GM12872 (cell line): ENCODE data around the gene ASPDH.

Experiments
- TF ChIP-seq, protein P1 (sequence below): IDR thresholded peaks from 3 replicates; pipeline ENCODE4 v1.5.1; 2011; ENCODE audit warnings: low read depth, mild to moderate bottlenecking, low read length, moderate library complexity; ENCODE audit not compliant: insufficient read depth

Gene ASPDH

GRCh38 chr19:50513746-50514345 is at the start of gene ASPDH:
TSS of gene ASPDH (minus strand) at chr19:50513913. CDS start at chr19:50513823, 90 bp downstream.
- TF ChIP-seq, protein P1, sequence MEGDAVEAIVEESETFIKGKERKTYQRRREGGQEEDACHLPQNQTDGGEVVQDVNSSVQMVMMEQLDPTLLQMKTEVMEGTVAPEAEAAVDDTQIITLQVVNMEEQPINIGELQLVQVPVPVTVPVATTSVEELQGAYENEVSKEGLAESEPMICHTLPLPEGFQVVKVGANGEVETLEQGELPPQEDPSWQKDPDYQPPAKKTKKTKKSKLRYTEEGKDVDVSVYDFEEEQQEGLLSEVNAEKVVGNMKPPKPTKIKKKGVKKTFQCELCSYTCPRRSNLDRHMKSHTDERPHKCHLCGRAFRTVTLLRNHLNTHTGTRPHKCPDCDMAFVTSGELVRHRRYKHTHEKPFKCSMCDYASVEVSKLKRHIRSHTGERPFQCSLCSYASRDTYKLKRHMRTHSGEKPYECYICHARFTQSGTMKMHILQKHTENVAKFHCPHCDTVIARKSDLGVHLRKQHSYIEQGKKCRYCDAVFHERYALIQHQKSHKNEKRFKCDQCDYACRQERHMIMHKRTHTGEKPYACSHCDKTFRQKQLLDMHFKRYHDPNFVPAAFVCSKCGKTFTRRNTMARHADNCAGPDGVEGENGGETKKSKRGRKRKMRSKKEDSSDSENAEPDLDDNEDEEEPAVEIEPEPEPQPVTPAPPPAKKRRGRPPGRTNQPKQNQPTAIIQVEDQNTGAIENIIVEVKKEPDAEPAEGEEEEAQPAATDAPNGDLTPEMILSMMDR, result no peak

DNA sequence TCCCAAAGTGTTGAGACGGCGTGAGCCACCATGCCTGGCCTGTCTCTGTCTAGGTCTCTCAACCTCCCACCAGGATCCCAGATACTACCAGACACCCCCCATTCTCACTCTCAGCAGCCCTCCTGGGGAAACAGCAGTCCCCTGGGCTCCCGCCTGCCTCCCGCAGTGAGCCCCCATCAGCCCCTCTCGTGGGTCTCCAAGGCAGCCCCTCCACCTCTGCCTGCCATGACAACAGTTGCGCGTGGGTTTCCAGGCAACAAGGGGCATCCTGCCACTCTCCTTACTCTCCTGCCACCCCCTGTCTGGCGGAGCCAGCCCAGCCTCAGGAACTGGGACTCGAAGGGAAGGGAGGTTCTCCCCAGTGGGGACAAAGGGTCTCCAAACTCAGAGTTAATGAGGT is 49.3 kb upstream of the ASPDH start:
- TF ChIP-seq, protein P1, result no peak

- TF ChIP-seq, protein P1, result no peak
Observed at GRCh38 chr19:50562329-50562728, 48.6 kb upstream of the ASPDH start.

- TF ChIP-seq, protein P1, result no peak
Observed at GRCh38 chr19:50559636-50560035, 45.9 kb upstream of the ASPDH start.

DNA sequence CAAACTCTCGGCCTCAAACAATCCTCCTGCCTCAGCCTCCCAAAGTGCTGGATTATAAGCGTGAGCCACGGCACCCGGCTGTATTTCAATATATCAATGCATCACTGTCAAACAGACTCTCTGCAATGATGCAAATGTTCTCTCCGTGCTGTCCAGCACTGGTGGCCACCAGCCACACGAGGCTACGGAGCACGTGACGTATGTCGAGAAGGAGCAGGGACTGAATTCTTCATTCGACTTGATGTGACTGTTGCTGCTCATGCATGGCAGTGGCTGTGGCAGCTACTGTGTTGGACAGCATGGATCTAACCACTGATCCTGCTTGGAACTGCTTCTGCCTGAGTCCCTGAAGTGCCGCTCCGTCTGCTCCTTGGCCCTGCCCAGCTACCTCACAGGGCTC is 44.7 kb upstream of the ASPDH start:
- TF ChIP-seq, protein P1, result no peak

- TF ChIP-seq, protein P1, result no peak
Observed at GRCh38 chr19:50558039-50558438, 44.3 kb upstream of the ASPDH start.

- TF ChIP-seq, protein P1, result no peak
Observed at GRCh38 chr19:50557009-50557613, 43.4 kb upstream of the ASPDH start.
